K562 (cell line): ENCODE data around the gene CLGN. TPM values are rescaled to one million over a fixed set of nuclear protein-coding genes. Genes with fewer than 3 reads are reported as not detected.

Source experiments
- ATAC-seq: fragments of 200-7000 bp; cut with Tn5 transposase; 3 replicates; pipeline ENCODE4 v1.9.1; 2020; ENCODE audit warnings: moderate library complexity
- BruUV-seq: library from RNA; stranded (reverse); fragments of 400-500 nt; replicated peaks from 2 replicates; lab custom pipeline; 2021; lab: Mats Ljungman, UMichigan
- CTCF ChIA-PET: fragments of 300-600 bp; formaldehyde crosslinking; extraction: SDS; loops from one replicate; lab custom pipeline; 2021; ENCODE audit warnings: low intra/inter-chr PET ratio; lab: Yijun Ruan, JAX
- POLR2A ChIA-PET: fragments of 300-600, 350-650 bp; sonication (Branson Sonifier 250); formaldehyde crosslinking; extraction: SDS; loops from one replicate; lab custom pipeline; 2021; ENCODE audit warnings: antibody characterized with exemption, inconsistent platforms; lab: Yijun Ruan, JAX
- DNase-seq, 4 experiments: peaks; one replicate each; pipeline versions ENCODE4 v3.0.0 to v3.0.0-alpha.2; 2011 to 2018; ENCODE audit warnings: low spot score in 3 of 4, mixed read lengths in 3 of 4; ENCODE audit errors: extremely low read depth in 1 of 4
- FAIRE-seq: peaks from 2 replicates; lab custom pipeline; 2011; peaks lifted over from hg19 to GRCh38; lab: Jason Lieb, UNC
- H2AFZ ChIP-seq: 2 replicates; pipeline ENCODE4 v1.6.0; 2011; ENCODE audit warnings: low read depth, low read length, control low read depth, inconsistent platforms
- H3K27ac ChIP-seq: fragments of 200-600 bp; 3 replicates; pipeline ENCODE4 v1.8.0; 2011; ENCODE audit warnings: low read depth, mild to moderate bottlenecking, control low read depth, inconsistent platforms, low read length, moderate library complexity, mixed read lengths; ENCODE audit errors: extremely low read depth
- H3K27me3 ChIP-seq, 2 experiments: fragments of 300-600 bp in 1 of 2; 2 replicates in 1 of 2; 3 replicates in 1 of 2; pipeline versions ENCODE4 v1.6.0 to v1.8.0; 2011; ENCODE audit warnings: inconsistent platforms in 2 of 2, low read length in 2 of 2, mild to moderate bottlenecking in 1 of 2, mixed read lengths in 1 of 2, moderate library complexity in 1 of 2; ENCODE audit not compliant: control insufficient read depth in 2 of 2, insufficient read depth in 2 of 2
- H3K36me3 ChIP-seq: fragments of 300-600 bp; 3 replicates; pipeline ENCODE4 v1.8.0; 2011; ENCODE audit warnings: mild to moderate bottlenecking, low read length, inconsistent platforms; ENCODE audit not compliant: control insufficient read depth, insufficient read depth
- H3K4me1 ChIP-seq, 2 experiments: fragments of 200-600 bp in 1 of 2; replicated peaks in 1 of 2; 2 replicates in 1 of 2; 3 replicates in 1 of 2; pipeline versions ENCODE4 v1.5.1 to v1.8.0; 2011; ENCODE audit warnings: inconsistent platforms in 2 of 2, low read length in 2 of 2, mild to moderate bottlenecking in 1 of 2, mixed read lengths in 1 of 2, moderate library complexity in 1 of 2; ENCODE audit not compliant: control insufficient read depth in 2 of 2, insufficient read depth in 2 of 2
- H3K4me2 ChIP-seq: 2 replicates; pipeline ENCODE4 v1.6.1; 2011; ENCODE audit warnings: low read length, control low read depth, inconsistent platforms, mixed read lengths; ENCODE audit not compliant: insufficient read depth
- H3K4me3 ChIP-seq: fragments of 200-600 bp; sonication (generic), shearing (Covaris generic); 2 replicates; pipeline ENCODE4 v1.5.1; 2016; ENCODE audit warnings: control low read depth, inconsistent platforms
- H3K79me2 ChIP-seq: fragments of 200-600 bp; 3 replicates; pipeline ENCODE4 v1.8.0; 2011; ENCODE audit warnings: low read length, inconsistent platforms; ENCODE audit not compliant: control insufficient read depth, insufficient read depth
- H3K9ac ChIP-seq, 2 experiments: 2 replicates each; pipeline versions ENCODE4 v1.6.0 to v1.6.1; 2011; ENCODE audit warnings: low read depth in 2 of 2, low read length in 2 of 2, control low read depth in 1 of 2, inconsistent platforms in 1 of 2, mild to moderate bottlenecking in 1 of 2, mixed read lengths in 1 of 2; ENCODE audit not compliant: insufficient read depth in 1 of 2
- H3K9me1 ChIP-seq: one replicate; pipeline ENCODE4 v1.6.0; 2011; ENCODE audit warnings: inconsistent platforms, mild to moderate bottlenecking, low read length, moderate library complexity; ENCODE audit not compliant: control insufficient read depth, insufficient read depth
- H3K9me3 ChIP-seq: replicated peaks from 2 replicates; pipeline ENCODE4 v1.5.1; 2011; ENCODE audit warnings: low read depth, low read length, inconsistent platforms; ENCODE audit not compliant: control insufficient read depth, insufficient read depth
- H4K20me1 ChIP-seq: replicated peaks from 2 replicates; pipeline ENCODE4 v1.6.1; 2011; ENCODE audit warnings: low read length, inconsistent platforms, mixed read lengths; ENCODE audit not compliant: control insufficient read depth, insufficient read depth
- KDM4B ChIP-seq, 2 experiments: fragments of 450-650 bp in 1 of 2; sonication (generic) in 1 of 2; IDR thresholded peaks; 2 replicates each; pipeline ENCODE4 v1.6.1; 2016 to 2017; ENCODE audit warnings: borderline replicate concordance in 2 of 2, antibody characterized with exemption in 1 of 2, low read depth in 1 of 2, mild to moderate bottlenecking in 1 of 2
- MECOM ChIP-seq: fragments of 250-450 bp; sonication (Bioruptor Pico); IDR thresholded peaks from 2 replicates; pipeline ENCODE4 v1.8.0; 2022; ENCODE audit warnings: inconsistent platforms
- RAD21 ChIP-seq, 2 experiments: fragments of 250-450 bp in 1 of 2; fragments of 450-650 bp in 1 of 2; sonication (Bioruptor Pico) in 1 of 2; formaldehyde crosslinking in 1 of 2; IDR thresholded peaks in 1 of 2; conservative IDR thresholded peaks in 1 of 2; 2 replicates each; pipeline versions ENCODE4 v1.4.0 to v1.8.0; 2020 to 2022; ENCODE audit warnings: mild to moderate bottlenecking in 2 of 2, moderate library complexity in 1 of 2
- RBBP5 ChIP-seq: fragments of 200-600 bp; sonication (generic); IDR thresholded peaks from 2 replicates; pipeline ENCODE4 v1.6.1; 2012; ENCODE audit warnings: borderline replicate concordance, mild to moderate bottlenecking, low read length, control low read depth, inconsistent platforms; ENCODE audit not compliant: insufficient read depth, poor library complexity, severe bottlenecking
- SMC3 ChIP-seq: conservative IDR thresholded peaks from 2 replicates; pipeline ENCODE4 v1.6.1; 2011; ENCODE audit warnings: low read depth, low read length, improper control_type of control experiment; ENCODE audit not compliant: insufficient read depth
- TAF1 ChIP-seq: IDR thresholded peaks from 2 replicates; pipeline ENCODE4 v1.6.1; 2011; ENCODE audit warnings: mild to moderate bottlenecking, low read length, moderate library complexity; ENCODE audit not compliant: insufficient read depth, control insufficient read depth, severe bottlenecking; ENCODE audit errors: extremely low read depth
- WGBS: fragments of 100-300 bp; shearing (Covaris generic); methylation state at CpG from one replicate; pipeline ENCODE4 v1.1.6; 2016; ENCODE audit warnings: low coverage, mixed read lengths; ENCODE audit not compliant: insufficient coverage; ENCODE audit errors: missing lambda C conversion rate; 5-methylcytosine and 5-hydroxymethylcytosine counted together
- in situ Hi-C: fragments of 300-500 bp; cut with MboI; formaldehyde crosslinking; loops from 4 replicates; pipeline ENCODE4 v1.15.0; 2018; ENCODE audit warnings: inconsistent platforms, mixed read lengths
- intact Hi-C: fragments of 100-400 bp; cut with micrococcal nuclease; formaldehyde crosslinking; loops from 2 replicates; pipeline ENCODE4 v1.14.2; 2022
- polyA plus RNA-seq, 8 experiments: library from polyadenylated mRNA; depleted of rRNA in 4 of 8; stranded (reverse) in 5 of 8; unstranded in 3 of 8; fragments of >200 nt; fragmentation: Nextera tagmentation in 2 of 8; fragmentation: Illumina TruSeq in 1 of 8; extraction: Ambion mirVana in 2 of 8; extraction: Trizol in 1 of 8; gene quantifications; 2 replicates each; pipeline versions ENCODE4 v1.2.1 to v1.2.3, GENCODE V29; 2011 to 2014; ENCODE audit warnings: inconsistent platforms in 1 of 8, missing spikeins in 1 of 8
- total RNA-seq, 7 experiments: library from RNA; depleted of rRNA in 6 of 7; stranded (reverse); fragments of >200 nt in 6 of 7; fragmentation: Illumina TruSeq in 2 of 7; extraction: Trizol in 2 of 7; gene quantifications; 2 replicates each; pipeline versions ENCODE4 v1.2.1 to v1.2.3, GENCODE V29; 2011 to 2021; ENCODE audit warnings: low replicate concordance in 1 of 7
- TF ChIP-seq, protein P1 (sequence below): fragments of 450-650 bp; IDR thresholded peaks from 2 replicates; pipeline ENCODE4 v1.6.1; 2016; ENCODE audit warnings: mild to moderate bottlenecking
- TF ChIP-seq, protein P2 (sequence below): fragments of 450-650 bp; formaldehyde crosslinking; IDR thresholded peaks from 2 replicates; pipeline ENCODE4 v1.4.0; 2020; ENCODE audit warnings: mild to moderate bottlenecking, moderate library complexity
- TF ChIP-seq, protein P3 (sequence below): fragments of 450-650 bp; IDR thresholded peaks from 2 replicates; pipeline ENCODE4 v1.6.1; 2016

CLGN gene
- total and polyA plus RNA-seq, 9 of the 15 experiments (the other 6 are each of a cell fraction or from before 2014, with no cell fraction given): 0.22 to 3.6 (median 2.7) TPM

DNA sequence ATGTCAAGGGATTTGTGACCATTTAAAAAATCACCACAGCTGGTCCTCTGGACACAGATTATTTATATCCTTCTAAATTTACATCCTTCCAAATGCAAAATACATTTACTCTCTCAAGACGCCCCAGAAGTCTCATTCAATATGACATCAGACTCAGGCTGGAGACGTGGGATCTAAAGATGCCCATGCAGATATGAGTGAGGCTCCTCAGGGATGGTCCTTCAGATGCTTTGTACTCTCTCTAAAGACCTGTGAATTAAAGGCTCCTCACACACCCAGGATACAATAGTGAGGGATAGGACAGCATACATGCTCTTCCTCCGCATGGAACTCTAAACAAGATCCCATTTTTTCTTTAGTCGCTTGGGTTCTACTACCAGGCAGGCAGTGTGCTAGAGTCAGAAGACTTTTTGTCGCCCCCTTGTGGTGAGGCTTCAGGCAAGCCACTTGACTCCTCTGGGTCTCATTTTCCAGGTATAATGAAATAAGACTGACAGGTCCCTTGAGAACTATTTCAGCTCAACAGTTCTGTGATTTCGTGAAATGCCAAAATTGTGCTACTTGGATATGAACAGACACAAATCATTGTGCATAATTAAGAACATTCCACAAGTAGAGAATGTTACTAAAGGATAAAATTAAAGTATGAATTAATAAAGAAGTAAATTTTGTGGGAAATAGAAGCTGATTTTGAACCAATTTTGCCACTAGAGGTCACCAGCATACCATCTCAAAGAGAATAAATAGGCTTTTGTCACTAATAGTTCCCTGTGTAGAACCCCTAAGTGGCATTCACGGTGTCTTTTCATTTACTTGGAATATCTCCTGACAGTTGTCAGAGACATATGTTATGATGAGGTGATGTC, 67.7 kb downstream of the CLGN start:
- no peaks in the 10 kb centered on the region for H3K4me1 ChIP-seq
- no TSS peak for BruUV-seq
- no peak overlapping the region for H3K4me3 ChIP-seq
- no peaks in the 10 kb centered on the region for H4K20me1 ChIP-seq
- POLR2A ChIA-PET: interaction anchor here (0.7 kb wide), 1 partner anchor 494 kb away, joined by 3 read pairs; no protein-coding TSS in a partner anchor
- intact Hi-C loops: loop anchor here (1.0 to 2.0 kb wide), 4 partner anchors 251 to 491 kb away; no protein-coding TSS in a partner anchor
- no peak overlapping the region for H3K4me2 ChIP-seq
- H2AFZ ChIP-seq: no peak overlapping the region
- DNase-seq: peak; percentile 59 to 88 (median 62)
- H3K27ac ChIP-seq: no peak overlapping the region
- CTCF ChIA-PET: interaction anchor here (0.7 to 3.4 kb wide), 11 partner anchors 67 to 1329 kb away, joined by 3 to 51 read pairs (median 4); no protein-coding TSS in a partner anchor
- no peaks in the 10 kb centered on the region for H3K9me1 ChIP-seq
- no peaks in the 10 kb centered on the region for H3K9me3 ChIP-seq
- in situ Hi-C loops: loop anchor here (5.0 to 25.0 kb wide), 2 partner anchors 248 to 503 kb away; no protein-coding TSS in a partner anchor
- H3K79me2 ChIP-seq: no peaks in the 10 kb centered on the region
- WGBS: under 1% methylated on average over 7 of the region's 7 CpGs
- FAIRE-seq: peak; percentile 90
- H3K36me3 ChIP-seq: no peaks in the 10 kb centered on the region
- H3K27me3 ChIP-seq: no peaks in the 10 kb centered on the region
- H3K9ac ChIP-seq: no peak overlapping the region
- ATAC-seq: peak; percentile 100
- peak; percentile 74 to 77 for TF ChIP-seq RAD21 (CRISPR knock-in tag; conservative IDR thresholded peaks at IDR 0.05 in 1 of 2, IDR thresholded peaks at IDR 0.05 in 1 of 2)
- TF ChIP-seq SMC3: peak; percentile 35; the same call in 1 of the 2 replicates
- TF ChIP-seq RBBP5: no peak
- TF ChIP-seq MECOM (CRISPR knock-in tag): 0 out of 2 replicates have a peak, but pooled peaks have one; percentile 6
- TF ChIP-seq, protein P1, sequence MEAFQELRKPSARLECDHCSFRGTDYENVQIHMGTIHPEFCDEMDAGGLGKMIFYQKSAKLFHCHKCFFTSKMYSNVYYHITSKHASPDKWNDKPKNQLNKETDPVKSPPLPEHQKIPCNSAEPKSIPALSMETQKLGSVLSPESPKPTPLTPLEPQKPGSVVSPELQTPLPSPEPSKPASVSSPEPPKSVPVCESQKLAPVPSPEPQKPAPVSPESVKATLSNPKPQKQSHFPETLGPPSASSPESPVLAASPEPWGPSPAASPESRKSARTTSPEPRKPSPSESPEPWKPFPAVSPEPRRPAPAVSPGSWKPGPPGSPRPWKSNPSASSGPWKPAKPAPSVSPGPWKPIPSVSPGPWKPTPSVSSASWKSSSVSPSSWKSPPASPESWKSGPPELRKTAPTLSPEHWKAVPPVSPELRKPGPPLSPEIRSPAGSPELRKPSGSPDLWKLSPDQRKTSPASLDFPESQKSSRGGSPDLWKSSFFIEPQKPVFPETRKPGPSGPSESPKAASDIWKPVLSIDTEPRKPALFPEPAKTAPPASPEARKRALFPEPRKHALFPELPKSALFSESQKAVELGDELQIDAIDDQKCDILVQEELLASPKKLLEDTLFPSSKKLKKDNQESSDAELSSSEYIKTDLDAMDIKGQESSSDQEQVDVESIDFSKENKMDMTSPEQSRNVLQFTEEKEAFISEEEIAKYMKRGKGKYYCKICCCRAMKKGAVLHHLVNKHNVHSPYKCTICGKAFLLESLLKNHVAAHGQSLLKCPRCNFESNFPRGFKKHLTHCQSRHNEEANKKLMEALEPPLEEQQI: 0 out of 2 replicates have a peak, but pooled peaks have one; percentile 25
- TF ChIP-seq, protein P2, sequence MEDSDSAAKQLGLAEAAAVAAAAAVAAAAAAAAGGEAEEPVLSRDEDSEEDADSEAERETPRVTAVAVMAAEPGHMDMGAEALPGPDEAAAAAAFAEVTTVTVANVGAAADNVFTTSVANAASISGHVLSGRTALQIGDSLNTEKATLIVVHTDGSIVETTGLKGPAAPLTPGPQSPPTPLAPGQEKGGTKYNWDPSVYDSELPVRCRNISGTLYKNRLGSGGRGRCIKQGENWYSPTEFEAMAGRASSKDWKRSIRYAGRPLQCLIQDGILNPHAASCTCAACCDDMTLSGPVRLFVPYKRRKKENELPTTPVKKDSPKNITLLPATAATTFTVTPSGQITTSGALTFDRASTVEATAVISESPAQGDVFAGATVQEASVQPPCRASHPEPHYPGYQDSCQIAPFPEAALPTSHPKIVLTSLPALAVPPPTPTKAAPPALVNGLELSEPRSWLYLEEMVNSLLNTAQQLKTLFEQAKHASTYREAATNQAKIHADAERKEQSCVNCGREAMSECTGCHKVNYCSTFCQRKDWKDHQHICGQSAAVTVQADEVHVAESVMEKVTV (CRISPR knock-in tag): peak; percentile 65; the same call in 1 of the 2 replicates
- 0 out of 4 replicates have a peak, but pooled peaks of 1 of the 2 experiments have one; percentile 36 for TF ChIP-seq KDM4B (IDR thresholded peaks at IDR 0.05; ENCODE audit: borderline replicate concordance in 2 of 2, low read depth in 1 of 2)
- TF ChIP-seq TAF1: no peak
- TF ChIP-seq, protein P3, sequence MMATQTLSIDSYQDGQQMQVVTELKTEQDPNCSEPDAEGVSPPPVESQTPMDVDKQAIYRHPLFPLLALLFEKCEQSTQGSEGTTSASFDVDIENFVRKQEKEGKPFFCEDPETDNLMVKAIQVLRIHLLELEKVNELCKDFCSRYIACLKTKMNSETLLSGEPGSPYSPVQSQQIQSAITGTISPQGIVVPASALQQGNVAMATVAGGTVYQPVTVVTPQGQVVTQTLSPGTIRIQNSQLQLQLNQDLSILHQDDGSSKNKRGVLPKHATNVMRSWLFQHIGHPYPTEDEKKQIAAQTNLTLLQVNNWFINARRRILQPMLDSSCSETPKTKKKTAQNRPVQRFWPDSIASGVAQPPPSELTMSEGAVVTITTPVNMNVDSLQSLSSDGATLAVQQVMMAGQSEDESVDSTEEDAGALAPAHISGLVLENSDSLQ: peak; percentile 86
